H1 (cell line): ENCODE results near the gene STRIP2. TPM values are rescaled to one million over a fixed set of nuclear protein-coding genes. Genes with fewer than 3 reads are reported as not detected.
"Not testable (repeated sequence)": the region's sequence is repeated elsewhere in the genome, so short reads cannot be mapped to it uniquely, and the experiment has no call there.

Source experiments
- CTCF ChIA-PET: fragments of 300-600 bp; sonication (Branson Sonifier 250); formaldehyde crosslinking; loops from one replicate; lab custom pipeline; 2021; ENCODE audit not compliant: partially characterized antibody; lab: Charles Lee
- POLR2A ChIA-PET: fragments of 300-600 bp; sonication (Branson Sonifier 250); formaldehyde crosslinking; loops from one replicate; lab custom pipeline; 2021; ENCODE audit warnings: inconsistent platforms; ENCODE audit not compliant: partially characterized antibody; lab: Charles Lee
- DNase-seq, 2 experiments: peaks; one replicate each; pipeline versions ENCODE4 v3.0.0 to v3.0.0-alpha.2; 2010 to 2022; ENCODE audit warnings: low spot score in 2 of 2, low read depth in 1 of 2, mixed read lengths in 1 of 2
- FAIRE-seq: peaks from 2 replicates; lab custom pipeline; 2011; peaks lifted over from hg19 to GRCh38; lab: Jason Lieb, UNC
- H2AFZ ChIP-seq: 2 replicates; pipeline ENCODE4 v1.8.1; 2012; ENCODE audit warnings: low read length, inconsistent platforms
- H2AK5ac ChIP-seq: 2 replicates; pipeline ENCODE4 v1.6.1; 2013; ENCODE audit warnings: low read depth, low read length
- H2BK120ac ChIP-seq: replicated peaks from 2 replicates; pipeline ENCODE3; 2013; ENCODE audit warnings: low read depth, low read length, inconsistent platforms
- H2BK12ac ChIP-seq: 2 replicates; pipeline ENCODE4 v1.6.1; 2013; ENCODE audit warnings: low read depth, low read length
- H2BK15ac ChIP-seq: 2 replicates; pipeline ENCODE4 v1.6.1; 2013; ENCODE audit warnings: low read length
- H2BK20ac ChIP-seq: 2 replicates; pipeline ENCODE4 v1.6.1; 2013; ENCODE audit warnings: low read length
- H2BK5ac ChIP-seq: 2 replicates; pipeline ENCODE4 v1.6.1; 2013; ENCODE audit warnings: low read depth, low read length
- H3K14ac ChIP-seq: 2 replicates; pipeline ENCODE4 v1.6.1; 2013; ENCODE audit warnings: inconsistent platforms; ENCODE audit not compliant: insufficient read length
- H3K18ac ChIP-seq: 2 replicates; pipeline ENCODE4 v1.6.1; 2013; ENCODE audit warnings: low read length; ENCODE audit errors: extremely low read depth
- H3K23ac ChIP-seq: 2 replicates; pipeline ENCODE4 v1.6.1; 2013; ENCODE audit warnings: inconsistent platforms; ENCODE audit not compliant: insufficient read length
- H3K23me2 ChIP-seq: 2 replicates; pipeline ENCODE4 v1.6.1; 2013; ENCODE audit warnings: low read depth, low read length
- H3K27ac ChIP-seq: 2 replicates; pipeline ENCODE4 v1.6.1; 2011; ENCODE audit warnings: low read depth, low read length, inconsistent platforms
- H3K27me3 ChIP-seq, 4 experiments: replicated peaks in 1 of 4; 1 replicate in 1 of 4; 2 replicates in 3 of 4; pipeline versions ENCODE4 v1.6.1 to v1.8.1; 2011 to 2013; ENCODE audit warnings: low read length in 3 of 4, mild to moderate bottlenecking in 3 of 4, inconsistent platforms in 2 of 4, mixed read lengths in 2 of 4, moderate library complexity in 1 of 4; ENCODE audit not compliant: control insufficient read depth in 3 of 4, insufficient read depth in 3 of 4; ENCODE audit errors: extremely low read depth in 1 of 4
- H3K36me3 ChIP-seq, 4 experiments: 2 replicates each; pipeline versions ENCODE4 v1.6.1 to v1.8.1; 2011 to 2013; ENCODE audit warnings: mild to moderate bottlenecking in 4 of 4, low read length in 3 of 4, moderate library complexity in 2 of 4, control low read depth in 1 of 4, inconsistent platforms in 1 of 4; ENCODE audit not compliant: insufficient read depth in 4 of 4, control insufficient read depth in 2 of 4
- H3K4ac ChIP-seq: replicated peaks from 2 replicates; pipeline ENCODE3; 2013; ENCODE audit warnings: low read length, low read depth, mixed read lengths, inconsistent platforms; ENCODE audit not compliant: insufficient read length
- H3K4me1 ChIP-seq, 4 experiments: replicated peaks in 1 of 4; 1 replicate in 1 of 4; 2 replicates in 3 of 4; pipeline versions ENCODE4 v1.6.1 to v1.8.1; 2011 to 2013; ENCODE audit warnings: low read length in 3 of 4, inconsistent platforms in 2 of 4, mixed read lengths in 1 of 4; ENCODE audit not compliant: insufficient read depth in 4 of 4, control insufficient read depth in 3 of 4
- H3K4me2 ChIP-seq, 2 experiments: 2 replicates each; pipeline versions ENCODE4 v1.6.1 to v1.8.1; 2011 to 2013; ENCODE audit warnings: low read depth in 2 of 2, low read length in 2 of 2, control low read depth in 1 of 2, inconsistent platforms in 1 of 2, mild to moderate bottlenecking in 1 of 2; ENCODE audit not compliant: insufficient read depth in 1 of 2
- H3K4me3 ChIP-seq, 4 experiments: fragments of 200-600, 300-600 bp in 1 of 4; sonication (generic), shearing (Covaris generic), sonication (Bioruptor Twin) in 1 of 4; 2 replicates each; pipeline versions ENCODE4 v1.5.1 to v1.8.1; 2011 to 2016; ENCODE audit warnings: low read length in 4 of 4, low read depth in 3 of 4, control low read depth in 2 of 4, inconsistent platforms in 2 of 4, mild to moderate bottlenecking in 2 of 4, mixed read lengths in 1 of 4, moderate library complexity in 1 of 4; ENCODE audit not compliant: insufficient read depth in 2 of 4; ENCODE audit errors: extremely low read depth in 1 of 4
- H3K56ac ChIP-seq: replicated peaks from 2 replicates; pipeline ENCODE3; 2013; ENCODE audit warnings: low read depth, mild to moderate bottlenecking, mixed read lengths, low read length, inconsistent platforms; ENCODE audit not compliant: insufficient read length
- H3K79me1 ChIP-seq: 2 replicates; pipeline ENCODE4 v1.6.1; 2013; ENCODE audit warnings: low read depth, low read length, control low read depth
- H3K79me2 ChIP-seq, 2 experiments: 2 replicates each; pipeline versions ENCODE4 v1.6.1 to v1.8.1; 2012 to 2013; ENCODE audit warnings: low read length in 2 of 2, mild to moderate bottlenecking in 2 of 2, inconsistent platforms in 1 of 2; ENCODE audit not compliant: insufficient read depth in 2 of 2, control insufficient read depth in 1 of 2
- H3K9ac ChIP-seq, 4 experiments: replicated peaks in 1 of 4; 1 replicate in 1 of 4; 2 replicates in 3 of 4; pipeline versions ENCODE4 v1.6.1 to v1.8.1; 2011 to 2013; ENCODE audit warnings: low read depth in 3 of 4, low read length in 3 of 4, control low read depth in 2 of 4, mild to moderate bottlenecking in 2 of 4, moderate library complexity in 2 of 4, inconsistent platforms in 1 of 4; ENCODE audit errors: extremely low read depth in 1 of 4
- H3K9me3 ChIP-seq, 2 experiments: 2 replicates each; pipeline versions ENCODE4 v1.6.1 to v1.8.1; 2012 to 2013; ENCODE audit warnings: mild to moderate bottlenecking in 2 of 2, moderate library complexity in 2 of 2, control low read depth in 1 of 2, inconsistent platforms in 1 of 2, low read depth in 1 of 2, low read length in 1 of 2, mixed read lengths in 1 of 2; ENCODE audit not compliant: insufficient read depth in 2 of 2
- H4K20me1 ChIP-seq, 2 experiments: replicated peaks in 1 of 2; 2 replicates each; pipeline versions ENCODE3 to v1.8.1; 2011 to 2013; ENCODE audit warnings: inconsistent platforms in 2 of 2, low read length in 2 of 2, mild to moderate bottlenecking in 1 of 2; ENCODE audit not compliant: insufficient read depth in 2 of 2, control insufficient read depth in 1 of 2
- H4K5ac ChIP-seq: 2 replicates; pipeline ENCODE4 v1.6.1; 2013; ENCODE audit warnings: low read length, low read depth, mixed read lengths, inconsistent platforms; ENCODE audit not compliant: insufficient read length
- H4K8ac ChIP-seq: 2 replicates; pipeline ENCODE4 v1.8.0; 2013; ENCODE audit warnings: mild to moderate bottlenecking, moderate library complexity, low read length, inconsistent platforms; ENCODE audit not compliant: insufficient read depth; ENCODE audit errors: extremely low read depth
- H4K91ac ChIP-seq: replicated peaks from 2 replicates; pipeline ENCODE3; 2013; ENCODE audit warnings: low read length, mixed read lengths, inconsistent platforms; ENCODE audit not compliant: insufficient read length
- WGBS, 2 experiments: shearing (Covaris generic) in 1 of 2; methylation state at CpG; one replicate each; pipeline versions ENCODE4 v1.1.6 to v1.1.7; 2013 to 2015; ENCODE audit warnings: low lambda C conversion rate in 2 of 2, mixed read lengths in 2 of 2, inconsistent platforms in 1 of 2, low coverage in 1 of 2, missing lambda C conversion rate in 1 of 2; ENCODE audit not compliant: insufficient replicate concordance in 2 of 2, insufficient coverage in 1 of 2, insufficient read length in 1 of 2; ENCODE audit errors: extremely low coverage in 1 of 2, missing lambda C conversion rate in 1 of 2; 5-methylcytosine and 5-hydroxymethylcytosine counted together
- polyA plus RNA-seq, 7 experiments: library from polyadenylated mRNA; depleted of rRNA in 3 of 7; stranded (reverse) in 5 of 7; unstranded in 2 of 7; fragments of >200 nt in 5 of 7; fragments of 200-250 nt in 2 of 7; gene quantifications; 1 replicate in 5 of 7; 2 replicates in 1 of 7; 4 replicates in 1 of 7; pipeline versions ENCODE4 v1.2.1 to v1.2.3, GENCODE V29; 2011 to 2013; ENCODE audit warnings: missing spikeins in 2 of 7, mixed read lengths in 2 of 7
- total RNA-seq: library from RNA; stranded (reverse); fragmentation: NEBNext Ultra II Directional; extraction: Animal tissue kit (Norgen Biotek cat#: 25700); gene quantifications from 2 replicates; pipeline ENCODE4 v1.2.1, GENCODE V29; 2021

STRIP2 gene
- total and polyA plus RNA-seq, 2 of the 8 experiments (the other 6 are each of a cell fraction or from before 2014, with no cell fraction given), result 5.3 to 8.2 TPM

DNA sequence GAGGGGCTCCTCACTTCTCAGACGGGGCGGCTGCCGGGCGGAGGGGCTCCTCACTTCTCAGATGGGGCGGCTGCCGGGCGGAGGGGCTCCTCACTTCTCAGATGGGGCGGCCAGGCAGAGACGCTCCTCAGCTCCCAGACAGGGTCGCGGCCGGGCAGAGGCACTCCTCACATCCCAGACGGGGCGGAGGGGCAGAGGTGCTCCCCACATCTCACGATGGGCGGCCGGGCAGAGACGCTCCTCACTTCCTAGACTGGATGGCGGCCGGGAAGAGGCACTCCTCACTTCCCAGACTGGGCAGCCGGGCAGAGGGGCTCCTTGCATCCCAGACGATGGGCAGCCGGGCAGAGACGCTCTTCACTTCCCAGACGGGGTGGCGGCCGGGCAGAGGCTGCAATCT, 42.2 kb downstream of the STRIP2 start:
- H3K4me3 ChIP-seq, H3K36me3 ChIP-seq, H3K27ac ChIP-seq, H3K23ac ChIP-seq, H4K8ac ChIP-seq, H4K20me1 ChIP-seq, H2AFZ ChIP-seq, H3K27me3 ChIP-seq, H2BK12ac ChIP-seq, H2BK5ac ChIP-seq, H2BK20ac ChIP-seq, H3K18ac ChIP-seq, H3K23me2 ChIP-seq, H4K91ac ChIP-seq, H2BK120ac ChIP-seq, H3K14ac ChIP-seq, H3K9me3 ChIP-seq, CTCF ChIA-PET, FAIRE-seq, POLR2A ChIA-PET, H3K4me1 ChIP-seq, H3K9ac ChIP-seq, H3K4ac ChIP-seq, H4K5ac ChIP-seq, H2AK5ac ChIP-seq, H2BK15ac ChIP-seq, H3K56ac ChIP-seq, H3K79me2 ChIP-seq, H3K79me1 ChIP-seq, DNase-seq, H3K4me2 ChIP-seq: not testable (repeated sequence)
- WGBS, 2 experiments, result 100% methylated on average over 8 of the region's 27 CpGs; no CpG with 5 or more reads in 1 of the 2 experiments
